ENCODE measurements around the gene ADAP1. TPM values are rescaled to one million over a fixed set of nuclear protein-coding genes. Genes with fewer than 3 reads are reported as not detected.

Gene ADAP1
- total RNA-seq, 1 experiment from 2014 or later, result 3.1 TPM

DNA sequence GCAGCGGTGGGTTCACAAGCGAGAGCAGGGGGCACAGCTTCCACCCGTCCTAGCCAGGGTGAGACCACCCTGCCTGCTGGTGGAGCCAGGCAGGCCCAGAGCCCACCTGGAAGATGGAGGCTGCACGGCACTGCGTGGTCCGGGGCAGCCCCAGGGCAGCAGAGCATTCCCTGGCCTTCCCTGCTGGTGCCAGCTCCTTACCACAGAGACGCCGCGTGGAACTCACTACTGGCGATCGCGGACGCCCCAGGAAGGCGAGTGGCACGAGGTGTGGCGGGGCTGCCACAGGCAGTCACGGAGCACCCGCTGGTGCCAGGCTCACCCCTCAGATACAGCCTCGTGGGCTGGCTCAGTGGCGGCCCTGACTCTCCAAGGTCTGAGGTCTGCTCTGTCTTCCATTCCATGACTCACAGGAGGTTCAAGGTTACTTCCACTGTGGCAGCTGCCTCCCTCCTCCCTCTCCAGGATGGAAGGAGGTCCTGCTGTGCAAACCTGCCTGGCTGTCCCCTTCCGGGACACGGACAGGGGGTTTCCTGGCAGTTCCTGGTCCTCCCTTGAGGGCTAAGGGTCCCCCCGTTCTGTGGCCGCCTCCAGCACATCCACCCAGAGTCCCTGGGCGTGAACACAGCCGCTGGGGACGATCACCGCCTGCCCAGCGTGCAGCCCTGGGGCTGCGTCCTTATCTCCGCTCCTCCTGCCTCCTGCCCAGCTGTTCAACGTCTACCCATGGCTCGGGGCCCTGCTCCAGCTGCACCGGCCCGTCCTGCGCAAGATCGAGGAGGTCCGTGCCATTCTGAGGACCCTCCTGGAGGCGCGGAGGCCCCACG, 31.6 kb upstream of the ADAP1 start:
- ATAC-seq (peak; percentile 74), DNase-seq (ENCODE audit: low read depth, low spot score) (no peak)
- H3K9me3 ChIP-seq (ENCODE audit: control insufficient read depth, insufficient read depth, low read depth, low read length), result no peaks in the 10 kb centered on the region
- intact Hi-C loops (cut with micrococcal nuclease; ENCODE audit: unreplicated experiment), result no loop called here
- no TSS peak for BruUV-seq (replicated peaks)
- no peaks in the 10 kb centered on the region for H3K27me3 ChIP-seq (ENCODE audit: control insufficient read depth, insufficient read depth, low read length)
- ChIA-PET POLR2A (no interaction called here), CTCF (interaction anchor here (1.0 kb wide), 1 partner anchor 11 kb away, joined by 4 read pairs; the partner anchor contains the start of gene COX19)
- no peaks in the 10 kb centered on the region for H3K36me3 ChIP-seq (ENCODE audit: control insufficient read depth, insufficient read depth, low read length)
- in situ Hi-C loops (cut with HindIII; ENCODE audit: low pct_unique_long_range_greater_than_20kb, low sequenced_read_pairs), result no loop called here
- peaks cover 38% of the 10 kb centered on the region for H3K4me1 ChIP-seq (ENCODE audit: control insufficient read depth, insufficient read depth, low read length)
- peak overlapping the region; percentile 66 for H3K27ac ChIP-seq (ENCODE audit: low read length)
- TF ChIP-seq, protein P1, sequence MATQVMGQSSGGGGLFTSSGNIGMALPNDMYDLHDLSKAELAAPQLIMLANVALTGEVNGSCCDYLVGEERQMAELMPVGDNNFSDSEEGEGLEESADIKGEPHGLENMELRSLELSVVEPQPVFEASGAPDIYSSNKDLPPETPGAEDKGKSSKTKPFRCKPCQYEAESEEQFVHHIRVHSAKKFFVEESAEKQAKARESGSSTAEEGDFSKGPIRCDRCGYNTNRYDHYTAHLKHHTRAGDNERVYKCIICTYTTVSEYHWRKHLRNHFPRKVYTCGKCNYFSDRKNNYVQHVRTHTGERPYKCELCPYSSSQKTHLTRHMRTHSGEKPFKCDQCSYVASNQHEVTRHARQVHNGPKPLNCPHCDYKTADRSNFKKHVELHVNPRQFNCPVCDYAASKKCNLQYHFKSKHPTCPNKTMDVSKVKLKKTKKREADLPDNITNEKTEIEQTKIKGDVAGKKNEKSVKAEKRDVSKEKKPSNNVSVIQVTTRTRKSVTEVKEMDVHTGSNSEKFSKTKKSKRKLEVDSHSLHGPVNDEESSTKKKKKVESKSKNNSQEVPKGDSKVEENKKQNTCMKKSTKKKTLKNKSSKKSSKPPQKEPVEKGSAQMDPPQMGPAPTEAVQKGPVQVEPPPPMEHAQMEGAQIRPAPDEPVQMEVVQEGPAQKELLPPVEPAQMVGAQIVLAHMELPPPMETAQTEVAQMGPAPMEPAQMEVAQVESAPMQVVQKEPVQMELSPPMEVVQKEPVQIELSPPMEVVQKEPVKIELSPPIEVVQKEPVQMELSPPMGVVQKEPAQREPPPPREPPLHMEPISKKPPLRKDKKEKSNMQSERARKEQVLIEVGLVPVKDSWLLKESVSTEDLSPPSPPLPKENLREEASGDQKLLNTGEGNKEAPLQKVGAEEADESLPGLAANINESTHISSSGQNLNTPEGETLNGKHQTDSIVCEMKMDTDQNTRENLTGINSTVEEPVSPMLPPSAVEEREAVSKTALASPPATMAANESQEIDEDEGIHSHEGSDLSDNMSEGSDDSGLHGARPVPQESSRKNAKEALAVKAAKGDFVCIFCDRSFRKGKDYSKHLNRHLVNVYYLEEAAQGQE (IDR thresholded peaks at IDR 0.05; ENCODE audit: insufficient read depth in 1 of 2, low read depth in 2 of 2, low read length in 1 of 2), result no peak
- no peak for TF ChIP-seq SIN3A (IDR thresholded peaks at IDR 0.05; ENCODE audit: borderline replicate concordance, insufficient read depth, low read depth, low read length)
- no peak for TF ChIP-seq POLR2AphosphoS5 (IDR thresholded peaks at IDR 0.05; ENCODE audit: low read depth, low read length)
- TF ChIP-seq, protein P2, sequence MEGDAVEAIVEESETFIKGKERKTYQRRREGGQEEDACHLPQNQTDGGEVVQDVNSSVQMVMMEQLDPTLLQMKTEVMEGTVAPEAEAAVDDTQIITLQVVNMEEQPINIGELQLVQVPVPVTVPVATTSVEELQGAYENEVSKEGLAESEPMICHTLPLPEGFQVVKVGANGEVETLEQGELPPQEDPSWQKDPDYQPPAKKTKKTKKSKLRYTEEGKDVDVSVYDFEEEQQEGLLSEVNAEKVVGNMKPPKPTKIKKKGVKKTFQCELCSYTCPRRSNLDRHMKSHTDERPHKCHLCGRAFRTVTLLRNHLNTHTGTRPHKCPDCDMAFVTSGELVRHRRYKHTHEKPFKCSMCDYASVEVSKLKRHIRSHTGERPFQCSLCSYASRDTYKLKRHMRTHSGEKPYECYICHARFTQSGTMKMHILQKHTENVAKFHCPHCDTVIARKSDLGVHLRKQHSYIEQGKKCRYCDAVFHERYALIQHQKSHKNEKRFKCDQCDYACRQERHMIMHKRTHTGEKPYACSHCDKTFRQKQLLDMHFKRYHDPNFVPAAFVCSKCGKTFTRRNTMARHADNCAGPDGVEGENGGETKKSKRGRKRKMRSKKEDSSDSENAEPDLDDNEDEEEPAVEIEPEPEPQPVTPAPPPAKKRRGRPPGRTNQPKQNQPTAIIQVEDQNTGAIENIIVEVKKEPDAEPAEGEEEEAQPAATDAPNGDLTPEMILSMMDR (IDR thresholded peaks at IDR 0.05), result no peak
- TF ChIP-seq TCF7L2 (IDR thresholded peaks at IDR 0.05; ENCODE audit: low read depth, low read length), result no peak
- H3K4me3 ChIP-seq (ENCODE audit: low read depth in 2 of 2, low read length in 2 of 2), result peak overlapping the region in 1 of 2 experiments; percentile 9; a peak in 1 of 4 replicates

DNA sequence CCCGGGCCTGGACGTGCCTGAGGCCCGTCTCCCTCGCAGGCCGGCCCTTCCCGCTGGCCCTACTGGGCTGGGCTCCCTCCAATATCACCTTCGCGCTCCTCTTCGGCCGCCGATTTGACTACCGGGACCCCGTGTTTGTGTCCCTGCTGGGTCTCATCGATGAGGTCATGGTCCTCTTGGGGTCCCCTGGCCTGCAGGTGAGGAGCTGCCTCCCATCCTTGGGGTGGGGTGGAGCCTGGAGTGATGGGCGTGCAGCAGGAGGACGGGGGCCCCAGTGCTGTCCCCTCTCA, 30.6 kb upstream of the ADAP1 start:
- ChIA-PET POLR2A (no interaction called here), CTCF (interaction anchor here (1.0 to 1.1 kb wide), 2 partner anchors 8 to 10 kb away, joined by 4 read pairs; partner anchors contain the start of gene COX19)
- DNase-seq (ENCODE audit: low read depth, low spot score), result no peak
- intact Hi-C loops (cut with micrococcal nuclease; ENCODE audit: unreplicated experiment) (no loop called here), in situ Hi-C loops (cut with HindIII; ENCODE audit: low pct_unique_long_range_greater_than_20kb, low sequenced_read_pairs) (no loop called here)
- Histone ChIP-seq H3K4me1 (ENCODE audit: control insufficient read depth, insufficient read depth, low read length) (peaks cover 38% of the 10 kb centered on the region), H3K27ac (ENCODE audit: low read length) (no peak overlapping the region), H3K27me3 (ENCODE audit: control insufficient read depth, insufficient read depth, low read length) (no peaks in the 10 kb centered on the region), H3K9me3 (ENCODE audit: control insufficient read depth, insufficient read depth, low read depth, low read length) (no peaks in the 10 kb centered on the region), H3K36me3 (ENCODE audit: control insufficient read depth, insufficient read depth, low read length) (no peaks in the 10 kb centered on the region), H3K4me3 (ENCODE audit: low read depth in 2 of 2, low read length in 2 of 2) (no peak overlapping the region)
- no peak for TF ChIP-seq SIN3A (IDR thresholded peaks at IDR 0.05; ENCODE audit: borderline replicate concordance, insufficient read depth, low read depth, low read length)
- TF ChIP-seq, protein P1 (IDR thresholded peaks at IDR 0.05; ENCODE audit: insufficient read depth in 1 of 2, low read depth in 2 of 2, low read length in 1 of 2), result no peak
- no peak for TF ChIP-seq POLR2AphosphoS5 (IDR thresholded peaks at IDR 0.05; ENCODE audit: low read depth, low read length)
- TF ChIP-seq TCF7L2 (IDR thresholded peaks at IDR 0.05; ENCODE audit: low read depth, low read length), result no peak
- TF ChIP-seq, protein P2 (IDR thresholded peaks at IDR 0.05), result no peak
- ATAC-seq, result no peak
- BruUV-seq (replicated peaks), result no TSS peak
